D721Med (cell line): ENCODE data around the gene RASGRF1.
A peak's percentile ranks its signal among the peaks of the same experiment; 100 is the strongest.

ENCODE experiments used
- DNase-seq: peaks from one replicate; pipeline ENCODE4 v3.0.0; 2011; ENCODE audit warnings: low spot score; ENCODE audit not compliant: insufficient read length
- FAIRE-seq: peaks from 2 replicates; lab custom pipeline; 2011; peaks lifted over from hg19 to GRCh38; lab: Jason Lieb, UNC
- TF ChIP-seq, protein P1 (sequence below): IDR thresholded peaks from 2 replicates; pipeline ENCODE4 v1.5.1; 2012; ENCODE audit warnings: mild to moderate bottlenecking, control low read depth; ENCODE audit not compliant: insufficient read depth; ENCODE audit errors: missing control alignments

The RASGRF1 gene

GRCh38 chr15:78950343-78950742 is 140.2 kb downstream of the RASGRF1 start:
- TF ChIP-seq, protein P1, sequence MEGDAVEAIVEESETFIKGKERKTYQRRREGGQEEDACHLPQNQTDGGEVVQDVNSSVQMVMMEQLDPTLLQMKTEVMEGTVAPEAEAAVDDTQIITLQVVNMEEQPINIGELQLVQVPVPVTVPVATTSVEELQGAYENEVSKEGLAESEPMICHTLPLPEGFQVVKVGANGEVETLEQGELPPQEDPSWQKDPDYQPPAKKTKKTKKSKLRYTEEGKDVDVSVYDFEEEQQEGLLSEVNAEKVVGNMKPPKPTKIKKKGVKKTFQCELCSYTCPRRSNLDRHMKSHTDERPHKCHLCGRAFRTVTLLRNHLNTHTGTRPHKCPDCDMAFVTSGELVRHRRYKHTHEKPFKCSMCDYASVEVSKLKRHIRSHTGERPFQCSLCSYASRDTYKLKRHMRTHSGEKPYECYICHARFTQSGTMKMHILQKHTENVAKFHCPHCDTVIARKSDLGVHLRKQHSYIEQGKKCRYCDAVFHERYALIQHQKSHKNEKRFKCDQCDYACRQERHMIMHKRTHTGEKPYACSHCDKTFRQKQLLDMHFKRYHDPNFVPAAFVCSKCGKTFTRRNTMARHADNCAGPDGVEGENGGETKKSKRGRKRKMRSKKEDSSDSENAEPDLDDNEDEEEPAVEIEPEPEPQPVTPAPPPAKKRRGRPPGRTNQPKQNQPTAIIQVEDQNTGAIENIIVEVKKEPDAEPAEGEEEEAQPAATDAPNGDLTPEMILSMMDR = no peak
- DNase-seq (no peak), FAIRE-seq (no peak)

GRCh38 chr15:78949461-78949860 is 141.1 kb downstream of the RASGRF1 start:
- no peak for DNase-seq
- no peak for FAIRE-seq
- TF ChIP-seq, protein P1 = no peak

DNA sequence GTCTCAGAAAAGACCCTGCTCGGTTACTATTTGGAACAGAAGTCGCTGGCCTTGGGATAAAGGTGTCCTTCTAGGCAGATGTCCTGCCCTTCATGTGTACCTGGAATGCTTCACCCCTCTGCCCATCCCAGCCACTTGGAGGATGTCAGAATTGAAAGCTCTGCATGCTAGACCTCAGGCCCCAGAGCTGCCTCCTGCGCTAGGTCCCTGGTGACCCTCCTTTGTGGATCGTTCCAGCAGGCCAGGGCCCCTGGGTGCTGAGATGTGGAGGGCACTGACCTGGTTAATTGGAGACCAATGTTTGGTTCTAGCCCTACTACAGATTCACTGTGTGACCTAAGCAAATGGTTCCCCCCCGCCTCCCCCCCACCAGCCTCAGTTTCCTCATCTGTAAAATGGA is 143.1 kb downstream of the RASGRF1 start:
- FAIRE-seq (no peak), DNase-seq (no peak)
- TF ChIP-seq, protein P1 = no peak

DNA sequence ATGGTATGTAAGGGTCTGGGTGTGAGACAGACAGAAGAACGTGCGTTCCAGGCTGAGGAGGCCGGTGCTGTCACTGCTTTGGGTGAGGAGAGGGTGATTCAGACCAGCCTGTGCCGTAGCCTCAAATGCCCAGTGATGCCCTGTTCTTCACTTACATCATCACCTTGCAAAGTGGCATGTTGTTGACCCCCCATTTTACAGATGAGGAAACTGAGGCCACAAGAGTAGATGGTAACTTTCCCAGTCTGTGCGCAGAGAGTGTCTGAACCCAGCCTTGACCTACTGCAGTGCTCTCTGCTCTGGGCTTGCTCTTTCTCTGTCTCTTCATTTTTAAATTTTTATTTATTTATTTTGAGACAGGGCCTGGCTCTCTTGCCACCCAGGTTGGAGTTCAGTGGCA is 144.1 kb downstream of the RASGRF1 start:
- no peak for DNase-seq
- no peak for FAIRE-seq
- TF ChIP-seq, protein P1 = no peak

GRCh38 chr15:78944669-78945407 is 145.7 kb downstream of the RASGRF1 start, which contains the start of gene CTSH:
TSS of gene CTSH (minus strand) at chr15:78945046. CDS start at chr15:78944981, 65 bp downstream.
- DNase-seq (peak; percentile 94), FAIRE-seq (no peak)
- TF ChIP-seq, protein P1 = no peak

GRCh38 chr15:78944202-78944625 is 146.4 kb downstream of the RASGRF1 start:
- TF ChIP-seq, protein P1 = no peak
- FAIRE-seq = no peak
- DNase-seq = no peak

- FAIRE-seq (no peak), DNase-seq (no peak)
- TF ChIP-seq, protein P1 = no peak
These were observed 146.9 kb downstream of the RASGRF1 start for GRCh38 chr15:78943692-78944091.
